Smooth muscle cell (in vitro differentiated cells): ENCODE measurements around the gene ITGA8. TPM values are rescaled to one million over a fixed set of nuclear protein-coding genes. Genes with fewer than 3 reads are reported as not detected.

Experiments used
- DNase-seq: peaks from one replicate; lab custom pipeline; 2025; ENCODE audit not compliant: unreplicated experiment; lab: John Stamatoyannopoulos, UW
- H2AFZ ChIP-seq: fragments of 200-600 bp; sonication (generic); 2 replicates; pipeline ENCODE4 v1.6.0; 2016; ENCODE audit warnings: antibody characterized with exemption, low read depth, mild to moderate bottlenecking
- H3F3A ChIP-seq: fragments of 200-600 bp; sonication (generic); 2 replicates; pipeline ENCODE4 v1.6.0; 2017; ENCODE audit warnings: antibody characterized with exemption, low read depth
- H3K27ac ChIP-seq: fragments of 200-600 bp; sonication (generic); 2 replicates; pipeline ENCODE4 v1.5.1; 2016; ENCODE audit warnings: low read depth, mild to moderate bottlenecking
- H3K27me3 ChIP-seq: fragments of 200-600 bp; sonication (generic); 2 replicates; pipeline ENCODE4 v1.6.1; 2016; ENCODE audit warnings: low read depth, mild to moderate bottlenecking
- H3K36me3 ChIP-seq: fragments of 200-600 bp; sonication (generic); 2 replicates; pipeline ENCODE4 v1.5.1; 2016; ENCODE audit warnings: low read depth
- H3K4me1 ChIP-seq: fragments of 200-600 bp; sonication (generic); 2 replicates; pipeline ENCODE4 v1.5.1; 2016; ENCODE audit warnings: low read depth
- H3K4me2 ChIP-seq: fragments of 200-600 bp; sonication (generic); 2 replicates; pipeline ENCODE4 v1.6.0; 2016; ENCODE audit warnings: mild to moderate bottlenecking
- H3K4me3 ChIP-seq: fragments of 200-600 bp; sonication (generic); 2 replicates; pipeline ENCODE4 v1.5.1; 2016; ENCODE audit warnings: mild to moderate bottlenecking
- H3K79me2 ChIP-seq: fragments of 200-600 bp; sonication (generic); 2 replicates; pipeline ENCODE4 v1.6.0; 2016; ENCODE audit warnings: low read depth, mild to moderate bottlenecking
- H3K9ac ChIP-seq: fragments of 200-600 bp; sonication (generic); 2 replicates; pipeline ENCODE4 v1.6.0; 2016; ENCODE audit warnings: low read depth
- H3K9me3 ChIP-seq: fragments of 200-600 bp; sonication (generic); replicated peaks from 2 replicates; pipeline ENCODE4 v1.5.1; 2016; ENCODE audit warnings: low read depth
- H4K20me1 ChIP-seq: fragments of 200-600 bp; sonication (generic); 2 replicates; pipeline ENCODE4 v1.6.0; 2016; ENCODE audit warnings: low read depth
- WGBS: methylation state at CpG from one replicate; pipeline ENCODE4 v1.1.7; 2016; ENCODE audit warnings: low lambda C conversion rate; 5-methylcytosine and 5-hydroxymethylcytosine counted together
- polyA plus RNA-seq: library from polyadenylated mRNA; unstranded; fragments of >200 nt; fragmentation: Nextera tagmentation; extraction: Ambion mirVana; gene quantifications from 2 replicates; pipeline ENCODE4 v1.2.1, GENCODE V29; 2016
- total RNA-seq: library from RNA; depleted of rRNA; stranded (reverse); fragments of >200 nt; gene quantifications from 2 replicates; pipeline ENCODE4 v1.2.3, GENCODE V29; 2014
- TF ChIP-seq, protein P1 (sequence below): fragments of 200-600 bp; sonication (generic); IDR thresholded peaks from 2 replicates; pipeline ENCODE4 v1.5.1; 2017; ENCODE audit warnings: borderline replicate concordance, mild to moderate bottlenecking, antibody characterized with exemption; ENCODE audit not compliant: insufficient read depth, poor library complexity, severe bottlenecking

ITGA8 gene
- total and polyA plus RNA-seq, 2 experiments from 2014 or later, result 0.02 to 0.36 TPM

GRCh38 chr10:15469111-15469510 is 250.6 kb downstream of the ITGA8 start:
- TF ChIP-seq, protein P1, sequence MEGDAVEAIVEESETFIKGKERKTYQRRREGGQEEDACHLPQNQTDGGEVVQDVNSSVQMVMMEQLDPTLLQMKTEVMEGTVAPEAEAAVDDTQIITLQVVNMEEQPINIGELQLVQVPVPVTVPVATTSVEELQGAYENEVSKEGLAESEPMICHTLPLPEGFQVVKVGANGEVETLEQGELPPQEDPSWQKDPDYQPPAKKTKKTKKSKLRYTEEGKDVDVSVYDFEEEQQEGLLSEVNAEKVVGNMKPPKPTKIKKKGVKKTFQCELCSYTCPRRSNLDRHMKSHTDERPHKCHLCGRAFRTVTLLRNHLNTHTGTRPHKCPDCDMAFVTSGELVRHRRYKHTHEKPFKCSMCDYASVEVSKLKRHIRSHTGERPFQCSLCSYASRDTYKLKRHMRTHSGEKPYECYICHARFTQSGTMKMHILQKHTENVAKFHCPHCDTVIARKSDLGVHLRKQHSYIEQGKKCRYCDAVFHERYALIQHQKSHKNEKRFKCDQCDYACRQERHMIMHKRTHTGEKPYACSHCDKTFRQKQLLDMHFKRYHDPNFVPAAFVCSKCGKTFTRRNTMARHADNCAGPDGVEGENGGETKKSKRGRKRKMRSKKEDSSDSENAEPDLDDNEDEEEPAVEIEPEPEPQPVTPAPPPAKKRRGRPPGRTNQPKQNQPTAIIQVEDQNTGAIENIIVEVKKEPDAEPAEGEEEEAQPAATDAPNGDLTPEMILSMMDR, result no peak
- Histone ChIP-seq H3K9ac (no peak overlapping the region), H3F3A (no peaks in the 10 kb centered on the region), H3K4me3 (no peak overlapping the region), H3K79me2 (no peaks in the 10 kb centered on the region), H3K4me2 (no peak overlapping the region), H3K9me3 (no peaks in the 10 kb centered on the region), H3K27ac (no peak overlapping the region), H3K27me3 (no peaks in the 10 kb centered on the region), H3K4me1 (peaks cover 17% of the 10 kb centered on the region), H4K20me1 (no peaks in the 10 kb centered on the region), H3K36me3 (no peaks in the 10 kb centered on the region), H2AFZ (no peak overlapping the region)
- WGBS, result 93% methylated on average over 5 of the region's 5 CpGs
- DNase-seq, result no peak

DNA sequence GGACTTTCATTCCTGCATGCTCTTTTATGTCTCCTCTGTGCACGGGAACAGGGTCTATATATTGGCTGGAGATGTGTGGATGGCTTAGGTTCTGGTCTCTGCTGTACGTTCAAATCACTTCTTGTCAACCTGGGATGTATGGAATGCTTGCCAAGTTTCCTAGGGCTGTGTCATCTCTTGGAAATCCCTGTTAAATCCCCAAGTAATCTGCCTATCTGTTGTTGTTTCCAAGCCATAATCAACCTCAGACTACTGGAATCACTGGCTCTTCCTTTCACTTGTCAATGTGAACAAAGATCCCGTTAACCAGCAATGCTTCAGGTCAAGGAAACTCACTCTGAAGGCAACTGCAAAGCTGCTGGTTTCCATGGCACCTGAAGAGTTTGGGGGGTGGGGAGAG is 255.3 kb downstream of the ITGA8 start:
- WGBS, result 15% methylated on average over 3 of the region's 3 CpGs
- H3K4me1 ChIP-seq, result no peaks in the 10 kb centered on the region
- no peak overlapping the region for H3K27ac ChIP-seq
- H2AFZ ChIP-seq, result no peak overlapping the region
- TF ChIP-seq, protein P1, result no peak
- no peak overlapping the region for H3K9ac ChIP-seq
- no peaks in the 10 kb centered on the region for H3K79me2 ChIP-seq
- H3K27me3 ChIP-seq, result no peaks in the 10 kb centered on the region
- peaks cover 3% of the 10 kb centered on the region for H3F3A ChIP-seq
- no peak overlapping the region for H3K4me3 ChIP-seq
- no peak overlapping the region for H3K4me2 ChIP-seq
- DNase-seq, result no peak
- H3K36me3 ChIP-seq, result no peaks in the 10 kb centered on the region
- H3K9me3 ChIP-seq, result no peaks in the 10 kb centered on the region
- H4K20me1 ChIP-seq, result no peaks in the 10 kb centered on the region

Other genes with a start within 250 kb of the ITGA8 start
- 31.7 and 32.2 TPM in 2 replicates for gene MINDY3, start 140.6 kb upstream of the ITGA8 start, total RNA-seq
- gene MINDY3, start 140.6 kb upstream of the ITGA8 start, polyA plus RNA-seq, result 15.2 and 16.9 TPM in 2 replicates